ENCODE results near the gene VWA5B1.

- TF ChIP-seq GATA2 (IDR thresholded peaks at IDR 0.05; ENCODE audit: low read depth, low read length) (no peak), GATA3 (IDR thresholded peaks at IDR 0.05; ENCODE audit: low read depth, low read length) (no peak)
Observed at GRCh38 chr1:20372676-20373075, 82.0 kb downstream of the VWA5B1 start.

Data from SH-SY5Y (cell line).